Smooth muscle cell (in vitro differentiated cells): ENCODE data around the gene SLC22A1. TPM values are rescaled to one million over a fixed set of nuclear protein-coding genes. Genes with fewer than 3 reads are reported as not detected.

Experiments used
- DNase-seq: peaks from one replicate; lab custom pipeline; 2025; ENCODE audit not compliant: unreplicated experiment; lab: John Stamatoyannopoulos, UW
- H2AFZ ChIP-seq: fragments of 200-600 bp; sonication (generic); 2 replicates; pipeline ENCODE4 v1.6.0; 2016; ENCODE audit warnings: antibody characterized with exemption, low read depth, mild to moderate bottlenecking
- H3F3A ChIP-seq: fragments of 200-600 bp; sonication (generic); 2 replicates; pipeline ENCODE4 v1.6.0; 2017; ENCODE audit warnings: antibody characterized with exemption, low read depth
- H3K27ac ChIP-seq: fragments of 200-600 bp; sonication (generic); 2 replicates; pipeline ENCODE4 v1.5.1; 2016; ENCODE audit warnings: low read depth, mild to moderate bottlenecking
- H3K27me3 ChIP-seq: fragments of 200-600 bp; sonication (generic); 2 replicates; pipeline ENCODE4 v1.6.1; 2016; ENCODE audit warnings: low read depth, mild to moderate bottlenecking
- H3K36me3 ChIP-seq: fragments of 200-600 bp; sonication (generic); 2 replicates; pipeline ENCODE4 v1.5.1; 2016; ENCODE audit warnings: low read depth
- H3K4me1 ChIP-seq: fragments of 200-600 bp; sonication (generic); 2 replicates; pipeline ENCODE4 v1.5.1; 2016; ENCODE audit warnings: low read depth
- H3K4me2 ChIP-seq: fragments of 200-600 bp; sonication (generic); 2 replicates; pipeline ENCODE4 v1.6.0; 2016; ENCODE audit warnings: mild to moderate bottlenecking
- H3K4me3 ChIP-seq: fragments of 200-600 bp; sonication (generic); 2 replicates; pipeline ENCODE4 v1.5.1; 2016; ENCODE audit warnings: mild to moderate bottlenecking
- H3K79me2 ChIP-seq: fragments of 200-600 bp; sonication (generic); 2 replicates; pipeline ENCODE4 v1.6.0; 2016; ENCODE audit warnings: low read depth, mild to moderate bottlenecking
- H3K9ac ChIP-seq: fragments of 200-600 bp; sonication (generic); 2 replicates; pipeline ENCODE4 v1.6.0; 2016; ENCODE audit warnings: low read depth
- H3K9me3 ChIP-seq: fragments of 200-600 bp; sonication (generic); replicated peaks from 2 replicates; pipeline ENCODE4 v1.5.1; 2016; ENCODE audit warnings: low read depth
- H4K20me1 ChIP-seq: fragments of 200-600 bp; sonication (generic); 2 replicates; pipeline ENCODE4 v1.6.0; 2016; ENCODE audit warnings: low read depth
- CTCF ChIP-seq: fragments of 200-600 bp; sonication (generic); IDR thresholded peaks from 2 replicates; pipeline ENCODE4 v1.5.1; 2017; ENCODE audit warnings: borderline replicate concordance, mild to moderate bottlenecking, antibody characterized with exemption; ENCODE audit not compliant: insufficient read depth, poor library complexity, severe bottlenecking
- WGBS: methylation state at CpG from one replicate; pipeline ENCODE4 v1.1.7; 2016; ENCODE audit warnings: low lambda C conversion rate; 5-methylcytosine and 5-hydroxymethylcytosine counted together
- polyA plus RNA-seq: library from polyadenylated mRNA; unstranded; fragments of >200 nt; fragmentation: Nextera tagmentation; extraction: Ambion mirVana; gene quantifications from 2 replicates; pipeline ENCODE4 v1.2.1, GENCODE V29; 2016
- total RNA-seq: library from RNA; depleted of rRNA; stranded (reverse); fragments of >200 nt; gene quantifications from 2 replicates; pipeline ENCODE4 v1.2.3, GENCODE V29; 2014

SLC22A1 gene
- total and polyA plus RNA-seq, 2 experiments from 2014 or later: 0.04 to 1.6 TPM

GRCh38 chr6:160131636-160132296, 10.2 kb downstream of the SLC22A1 start:
- no peak overlapping the region for H3K9ac ChIP-seq
- no peaks in the 10 kb centered on the region for H3F3A ChIP-seq
- H3K27ac ChIP-seq: no peak overlapping the region
- no peak for TF ChIP-seq CTCF
- H3K9me3 ChIP-seq: no peaks in the 10 kb centered on the region
- H3K36me3 ChIP-seq: no peaks in the 10 kb centered on the region
- no peak for DNase-seq
- no peak overlapping the region for H3K4me3 ChIP-seq
- no peaks in the 10 kb centered on the region for H3K79me2 ChIP-seq
- no peak overlapping the region for H2AFZ ChIP-seq
- H4K20me1 ChIP-seq: no peaks in the 10 kb centered on the region
- WGBS: 97% methylated on average over 19 of the region's 19 CpGs
- H3K4me2 ChIP-seq: no peak overlapping the region
- peaks cover 4% of the 10 kb centered on the region for H3K4me1 ChIP-seq
- H3K27me3 ChIP-seq: no peaks in the 10 kb centered on the region

GRCh38 chr6:160132297-160132637, 10.7 kb downstream of the SLC22A1 start:
- Histone ChIP-seq H4K20me1 (no peaks in the 10 kb centered on the region), H3K36me3 (no peaks in the 10 kb centered on the region), H3K9me3 (no peaks in the 10 kb centered on the region), H3K27me3 (no peaks in the 10 kb centered on the region), H2AFZ (no peak overlapping the region), H3K4me2 (peak overlapping the region; percentile 23), H3K4me1 (peaks cover 4% of the 10 kb centered on the region), H3F3A (no peaks in the 10 kb centered on the region), H3K27ac (peak overlapping the region; percentile 55), H3K4me3 (no peak overlapping the region), H3K9ac (no peak overlapping the region), H3K79me2 (no peaks in the 10 kb centered on the region)
- no peak for DNase-seq
- TF ChIP-seq CTCF: no peak
- 76% methylated on average over 4 of the region's 4 CpGs for WGBS

GRCh38 chr6:160132776-160133338, 11.2 kb downstream of the SLC22A1 start:
- Histone ChIP-seq H3K9ac (no peak overlapping the region), H3K9me3 (no peaks in the 10 kb centered on the region), H2AFZ (no peak overlapping the region), H3K79me2 (no peaks in the 10 kb centered on the region), H3K4me3 (no peak overlapping the region), H3K36me3 (no peaks in the 10 kb centered on the region), H3K4me1 (peaks cover 4% of the 10 kb centered on the region), H3K27ac (peak overlapping the region; percentile 55), H3F3A (no peaks in the 10 kb centered on the region), H4K20me1 (no peaks in the 10 kb centered on the region), H3K4me2 (peak overlapping the region; percentile 23), H3K27me3 (no peaks in the 10 kb centered on the region)
- no peak for DNase-seq
- 71% methylated on average over 12 of the region's 12 CpGs for WGBS
- TF ChIP-seq CTCF: no peak
